CD8-positive, alpha-beta memory T cell (primary cell): ENCODE measurements around the gene ZFR. TPM values are rescaled to one million over a fixed set of nuclear protein-coding genes. Genes with fewer than 3 reads are reported as not detected.
A peak's percentile ranks its signal among the peaks of the same experiment; 100 is the strongest.

Experiments used
- CTCF ChIA-PET: fragments of 350-600 bp; sonication (Branson Sonifier 250); formaldehyde crosslinking; loops from one replicate; lab custom pipeline; 2021; ENCODE audit warnings: antibody characterized with exemption; lab: Charles Lee
- POLR2A ChIA-PET: fragments of 350-600 bp; sonication (Branson Sonifier 250); formaldehyde crosslinking; loops from one replicate; lab custom pipeline; 2021; ENCODE audit warnings: antibody characterized with exemption; lab: Charles Lee
- DNase-seq, 5 donors: peaks; one replicate each; pipeline versions ENCODE4 v3.0.0 to v3.0.0-alpha.2; 2020 to 2022; ENCODE audit warnings: mixed read lengths in 1 of 5
- H3K27ac ChIP-seq: one replicate; pipeline ENCODE4 v1.7.0; 2013; ENCODE audit warnings: low read depth, mild to moderate bottlenecking, low read length, moderate library complexity
- H3K27me3 ChIP-seq: 2 replicates; pipeline ENCODE4 v1.7.0; 2013; ENCODE audit warnings: low read length, mild to moderate bottlenecking; ENCODE audit not compliant: insufficient read depth, poor library complexity, severe bottlenecking
- H3K36me3 ChIP-seq: 2 replicates; pipeline ENCODE4 v1.7.0; 2013; ENCODE audit warnings: mild to moderate bottlenecking, low read length, moderate library complexity; ENCODE audit not compliant: insufficient read depth
- H3K4me1 ChIP-seq: 2 replicates; pipeline ENCODE4 v1.7.0; 2013; ENCODE audit warnings: mild to moderate bottlenecking, low read length, moderate library complexity; ENCODE audit not compliant: insufficient read depth
- H3K4me3 ChIP-seq: 2 replicates; pipeline ENCODE4 v1.7.0; 2013; ENCODE audit warnings: mild to moderate bottlenecking, low read length
- H3K9me3 ChIP-seq: 2 replicates; pipeline ENCODE4 v1.7.0; 2013; ENCODE audit warnings: mild to moderate bottlenecking, low read length
- H3K27ac Mint-ChIP-seq, 8 donors: one replicate each; pipeline ENCODE4 v1.8.0; 2020 to 2021; ENCODE audit warnings: mixed read lengths in 8 of 8, mild to moderate bottlenecking in 6 of 8, inconsistent platforms in 3 of 8, moderate library complexity in 3 of 8
- H3K27me3 Mint-ChIP-seq, 2 donors: one replicate each; pipeline ENCODE4 v1.8.0; 2020 to 2021; ENCODE audit warnings: mixed read lengths in 2 of 2, mild to moderate bottlenecking in 1 of 2, moderate library complexity in 1 of 2
- H3K36me3 Mint-ChIP-seq, 3 donors: one replicate each; pipeline ENCODE4 v1.8.0; 2020 to 2021; ENCODE audit warnings: mixed read lengths in 3 of 3, inconsistent platforms in 1 of 3, mild to moderate bottlenecking in 1 of 3
- H3K4me1 Mint-ChIP-seq, 3 donors: one replicate each; pipeline ENCODE4 v1.8.0; 2020 to 2021; ENCODE audit warnings: mixed read lengths in 3 of 3, inconsistent platforms in 1 of 3, mild to moderate bottlenecking in 1 of 3
- H3K4me3 Mint-ChIP-seq, 7 donors: one replicate each; pipeline ENCODE4 v1.8.0; 2020 to 2021; ENCODE audit warnings: mixed read lengths in 7 of 7, mild to moderate bottlenecking in 6 of 7, moderate library complexity in 4 of 7, inconsistent platforms in 2 of 7
- H3K9me3 Mint-ChIP-seq, 5 donors: one replicate each; pipeline ENCODE4 v1.8.0; 2020 to 2022; ENCODE audit warnings: mixed read lengths in 5 of 5, mild to moderate bottlenecking in 3 of 5, moderate library complexity in 2 of 5, inconsistent platforms in 1 of 5
- polyA plus RNA-seq: library from polyadenylated mRNA; unstranded; fragments of 300-500 nt; fragmentation: Illumina TruSeq; gene quantifications from one replicate; pipeline ENCODE4 v1.2.3, GENCODE V29; 2021
- total RNA-seq, 2 experiments: library from RNA; stranded (reverse); gene quantifications; one replicate each; pipeline ENCODE4 v1.2.3, GENCODE V29; 2021

ZFR gene
- total and polyA plus RNA-seq, 3 experiments from 2014 or later = 83.4 to 88.3 (median 87.5) TPM

DNA sequence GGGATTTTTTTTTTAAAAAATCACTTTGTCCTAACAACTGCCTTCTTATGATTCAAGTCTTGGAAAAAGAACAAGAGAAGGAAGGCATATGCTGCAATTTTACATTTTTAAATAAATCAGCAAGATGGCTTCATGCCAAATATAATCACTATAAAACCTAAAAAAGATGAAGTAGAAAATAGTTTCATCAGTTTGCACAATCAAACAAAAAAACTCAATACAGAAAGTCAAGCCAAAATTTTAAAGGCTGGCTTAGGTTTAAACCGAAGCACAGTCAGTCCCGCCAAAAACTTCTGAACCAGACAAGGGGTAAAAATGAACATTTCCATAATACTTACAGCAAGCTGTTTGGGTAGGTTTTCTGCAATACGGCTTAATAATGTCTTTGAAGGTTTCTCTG lies 57.3 kb downstream of the ZFR start:
- Histone ChIP-seq H3K36me3 (peaks cover 40% of the 10 kb centered on the region), H3K27ac (no peak overlapping the region), H3K27me3 (no peaks in the 10 kb centered on the region), H3K9me3 (no peaks in the 10 kb centered on the region), H3K4me3 (no peak overlapping the region), H3K4me1 (no peaks in the 10 kb centered on the region)
- Mint-ChIP-seq H3K36me3 (peaks cover 7 to 85% (median 17%) of the 10 kb centered on the region in 3 donors), H3K4me1 (peaks cover 2 to 12% (median 3%) of the 10 kb centered on the region in 3 donors), H3K9me3 (no peaks in the 10 kb centered on the region), H3K27me3 (no peaks in the 10 kb centered on the region), H3K4me3 (no peak overlapping the region), H3K27ac (no peak overlapping the region)
- CTCF ChIA-PET = interaction anchor here (1.6 kb wide), 1 partner anchor 203 kb away, joined by 4 read pairs; no protein-coding TSS in a partner anchor
- no peak for DNase-seq
- POLR2A ChIA-PET = no interaction called here

DNA sequence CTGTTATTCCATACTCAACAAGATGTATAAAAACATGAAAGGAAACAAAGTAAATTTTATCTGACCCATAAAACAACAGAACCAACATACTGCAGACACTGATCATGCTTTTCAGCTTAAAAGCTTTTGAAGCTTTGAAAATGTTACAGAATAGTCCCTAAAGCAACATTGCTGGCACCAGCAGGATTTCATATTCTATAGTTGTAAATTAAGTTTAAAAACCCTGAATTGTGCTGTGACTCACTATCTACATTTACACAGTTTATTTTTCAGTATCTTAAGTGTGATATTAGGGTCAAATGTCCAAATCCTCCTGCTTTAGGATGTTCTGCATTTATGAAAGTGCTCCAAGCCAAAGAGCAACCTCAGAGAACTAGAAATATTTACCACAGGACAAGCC lies 59.9 kb downstream of the ZFR start:
- peaks cover 3 to 82% (median 10%) of the 10 kb centered on the region in 3 donors for H3K36me3 Mint-ChIP-seq
- DNase-seq = no peak
- Histone ChIP-seq H3K4me1 (no peaks in the 10 kb centered on the region), H3K36me3 (peaks cover 32% of the 10 kb centered on the region), H3K4me3 (no peak overlapping the region), H3K27me3 (no peaks in the 10 kb centered on the region), H3K27ac (no peak overlapping the region), H3K9me3 (no peaks in the 10 kb centered on the region)
- no peaks in the 10 kb centered on the region for H3K27me3 Mint-ChIP-seq
- CTCF ChIA-PET = no interaction called here
- no peak overlapping the region for H3K4me3 Mint-ChIP-seq
- H3K27ac Mint-ChIP-seq = peak overlapping the region in 4 of 8 donors; percentile 4 to 82 (median 14)
- H3K9me3 Mint-ChIP-seq = no peaks in the 10 kb centered on the region
- POLR2A ChIA-PET = no interaction called here
- H3K4me1 Mint-ChIP-seq = peaks cover 2 to 12% (median 3%) of the 10 kb centered on the region in 3 donors

DNA sequence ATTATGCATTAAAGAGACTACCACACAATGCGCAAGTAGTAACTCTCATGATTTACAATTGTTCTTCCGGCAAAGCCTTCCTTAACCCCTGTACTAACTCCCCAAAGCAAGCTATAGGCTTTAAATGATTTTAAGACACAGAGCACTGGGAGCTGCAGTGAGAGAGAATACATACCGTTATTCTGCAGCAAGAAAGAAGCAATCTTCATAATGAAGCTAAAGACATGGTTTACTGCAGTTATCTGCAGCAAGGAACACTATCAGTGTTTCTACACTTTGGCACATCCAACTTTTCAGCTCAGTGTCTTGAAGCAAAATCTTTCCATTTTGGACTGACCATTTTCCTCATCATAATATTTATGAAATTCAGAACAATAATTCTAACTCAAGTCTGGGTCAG lies 61.0 kb downstream of the ZFR start:
- no peak for DNase-seq
- Mint-ChIP-seq H3K36me3 (peaks cover 3 to 81% (median 8%) of the 10 kb centered on the region in 3 donors), H3K4me1 (peaks cover 0 to 12% (median 2%) of the 10 kb centered on the region in 3 donors), H3K9me3 (no peaks in the 10 kb centered on the region), H3K27me3 (no peaks in the 10 kb centered on the region), H3K27ac (peak overlapping the region in 1 of 8 donors; percentile 17), H3K4me3 (no peak overlapping the region)
- CTCF ChIA-PET = no interaction called here
- peaks cover 31% of the 10 kb centered on the region for H3K36me3 ChIP-seq
- no peaks in the 10 kb centered on the region for H3K4me1 ChIP-seq
- POLR2A ChIA-PET = no interaction called here
- no peaks in the 10 kb centered on the region for H3K27me3 ChIP-seq
- no peaks in the 10 kb centered on the region for H3K9me3 ChIP-seq
- H3K27ac ChIP-seq = no peak overlapping the region
- H3K4me3 ChIP-seq = no peak overlapping the region

DNA sequence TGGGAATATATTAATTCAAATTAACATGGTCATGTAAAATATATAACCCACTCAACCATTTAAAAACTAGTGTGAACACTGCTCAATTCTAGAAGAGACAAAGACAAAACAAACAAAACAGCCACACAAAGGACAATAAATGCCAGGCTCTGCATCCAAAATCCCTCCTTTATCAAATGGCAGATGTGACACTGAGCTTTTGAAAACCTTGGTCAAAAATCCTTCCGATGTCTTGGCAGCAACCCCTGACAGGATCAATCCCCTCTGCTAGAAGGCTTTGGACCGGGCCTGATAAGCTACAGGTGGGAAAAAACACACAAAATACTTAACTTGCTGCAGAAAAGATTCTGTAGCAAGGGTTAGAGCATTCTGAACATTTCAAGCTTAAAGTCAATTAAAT lies 61.5 kb downstream of the ZFR start:
- no peaks in the 10 kb centered on the region for H3K9me3 ChIP-seq
- H3K4me1 ChIP-seq = no peaks in the 10 kb centered on the region
- ChIA-PET POLR2A (no interaction called here), CTCF (interaction anchor here (1.8 kb wide), 1 partner anchor 207 kb away, joined by 5 read pairs; no protein-coding TSS in a partner anchor)
- no peak overlapping the region for H3K4me3 Mint-ChIP-seq
- H3K27me3 ChIP-seq = no peaks in the 10 kb centered on the region
- DNase-seq = no peak
- no peaks in the 10 kb centered on the region for H3K9me3 Mint-ChIP-seq
- no peak overlapping the region for H3K27ac Mint-ChIP-seq
- peaks cover 0 to 12% (median 0%) of the 10 kb centered on the region in 3 donors for H3K4me1 Mint-ChIP-seq
- peaks cover 28% of the 10 kb centered on the region for H3K36me3 ChIP-seq
- H3K27ac ChIP-seq = no peak overlapping the region
- no peaks in the 10 kb centered on the region for H3K27me3 Mint-ChIP-seq
- peaks cover 4 to 79% (median 7%) of the 10 kb centered on the region in 3 donors for H3K36me3 Mint-ChIP-seq
- H3K4me3 ChIP-seq = no peak overlapping the region

DNA sequence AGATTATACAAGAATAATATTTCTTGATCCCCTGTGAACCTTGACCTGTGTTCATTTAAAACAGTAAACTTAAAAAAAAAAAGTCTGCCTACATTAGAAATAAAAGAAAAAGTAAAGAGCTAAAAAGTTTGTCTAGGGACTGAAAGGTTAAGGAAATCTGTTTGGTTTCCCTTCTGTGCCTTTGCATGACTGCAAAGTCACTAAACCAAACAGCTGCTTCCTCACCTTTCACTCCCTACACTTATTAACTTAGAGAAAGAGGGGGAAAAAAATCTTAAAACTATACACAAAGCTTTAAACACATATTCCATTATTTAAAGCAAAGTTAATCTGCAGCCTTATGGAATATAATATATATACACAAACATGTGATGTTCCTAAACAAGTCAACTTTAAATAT lies 65.1 kb downstream of the ZFR start:
- Mint-ChIP-seq H3K4me3 (no peak overlapping the region), H3K4me1 (peaks cover 0 to under 1% (median 0%) of the 10 kb centered on the region in 3 donors), H3K27ac (peak overlapping the region in 2 of 8 donors; percentile 27 to 64), H3K36me3 (peaks cover 6 to 70% (median 8%) of the 10 kb centered on the region in 3 donors), H3K27me3 (peaks cover 0 to 2% of the 10 kb centered on the region in 2 donors), H3K9me3 (no peaks in the 10 kb centered on the region)
- no peak for DNase-seq
- peaks cover 12% of the 10 kb centered on the region for H3K36me3 ChIP-seq
- no peaks in the 10 kb centered on the region for H3K9me3 ChIP-seq
- ChIA-PET CTCF (no interaction called here), POLR2A (no interaction called here)
- no peak overlapping the region for H3K27ac ChIP-seq
- no peaks in the 10 kb centered on the region for H3K4me1 ChIP-seq
- H3K4me3 ChIP-seq = no peak overlapping the region
- no peaks in the 10 kb centered on the region for H3K27me3 ChIP-seq

- H3K9me3 ChIP-seq = no peaks in the 10 kb centered on the region
- Mint-ChIP-seq H3K36me3 (peaks cover 6 to 70% (median 8%) of the 10 kb centered on the region in 3 donors), H3K4me3 (no peak overlapping the region), H3K27me3 (peaks cover 0 to 2% of the 10 kb centered on the region in 2 donors), H3K27ac (peak overlapping the region in 1 of 8 donors; percentile 64), H3K9me3 (no peaks in the 10 kb centered on the region), H3K4me1 (no peaks in the 10 kb centered on the region)
- CTCF ChIA-PET = no interaction called here
- H3K27ac ChIP-seq = no peak overlapping the region
- no peaks in the 10 kb centered on the region for H3K4me1 ChIP-seq
- H3K36me3 ChIP-seq = peaks cover 12% of the 10 kb centered on the region
- POLR2A ChIA-PET = no interaction called here
- DNase-seq = no peak
- H3K27me3 ChIP-seq = no peaks in the 10 kb centered on the region
- H3K4me3 ChIP-seq = no peak overlapping the region
These were observed 65.6 kb downstream of the ZFR start for GRCh38 chr5:32378966-32379365.

DNA sequence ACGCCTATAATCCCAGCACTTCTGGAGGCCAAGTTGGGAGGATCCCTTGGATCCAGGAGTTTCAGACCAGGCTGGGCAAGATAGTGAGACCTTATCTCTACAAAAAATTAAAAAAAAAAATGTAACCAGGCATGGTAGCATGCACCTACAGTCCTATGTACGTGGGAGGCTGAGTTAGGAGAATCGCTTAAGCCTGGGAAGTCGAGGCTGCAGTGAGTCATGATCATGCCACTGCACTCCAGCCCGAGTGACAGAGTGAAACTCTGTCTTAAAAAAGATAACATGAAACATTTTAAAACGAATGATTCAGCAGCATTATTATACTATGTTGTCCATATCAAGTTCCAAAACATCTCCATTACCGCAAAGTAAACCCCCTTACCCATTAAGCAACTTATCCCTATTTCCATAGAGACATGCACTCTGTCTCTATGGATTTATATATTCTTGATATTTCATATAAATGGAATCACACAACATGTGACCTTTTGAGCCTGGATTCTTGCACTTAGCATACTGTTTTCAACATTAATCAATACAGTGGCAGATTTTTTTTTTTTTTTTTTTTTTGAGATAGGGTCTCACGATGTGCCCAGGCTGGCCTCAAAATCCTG lies 74.9 kb downstream of the ZFR start:
- Histone ChIP-seq H3K4me3 (no peak overlapping the region), H3K27me3 (no peaks in the 10 kb centered on the region), H3K4me1 (no peaks in the 10 kb centered on the region), H3K9me3 (no peaks in the 10 kb centered on the region), H3K36me3 (peaks cover 6% of the 10 kb centered on the region), H3K27ac (no peak overlapping the region)
- ChIA-PET POLR2A (no interaction called here), CTCF (interaction anchor here (1.6 kb wide), 1 partner anchor 40 kb away, joined by 3 read pairs; no protein-coding TSS in a partner anchor)
- H3K4me1 Mint-ChIP-seq = peaks cover 0 to 4% (median 0%) of the 10 kb centered on the region in 3 donors
- no peaks in the 10 kb centered on the region for H3K27me3 Mint-ChIP-seq
- peak overlapping the region in 2 of 8 donors; percentile 12 to 16 for H3K27ac Mint-ChIP-seq
- H3K4me3 Mint-ChIP-seq = no peak overlapping the region
- no peak for DNase-seq
- no peaks in the 10 kb centered on the region for H3K9me3 Mint-ChIP-seq
- H3K36me3 Mint-ChIP-seq = peaks cover 0 to 77% (median 14%) of the 10 kb centered on the region in 3 donors

GRCh38 chr5:32369032-32369431 lies 75.5 kb downstream of the ZFR start:
- no peak overlapping the region for H3K4me3 ChIP-seq
- ChIA-PET POLR2A (no interaction called here), CTCF (interaction anchor here (1.6 kb wide), 1 partner anchor 40 kb away, joined by 3 read pairs; no protein-coding TSS in a partner anchor)
- H3K36me3 ChIP-seq = peaks cover 7% of the 10 kb centered on the region
- H3K27ac Mint-ChIP-seq = peak overlapping the region in 2 of 8 donors; percentile 15 to 16
- no peaks in the 10 kb centered on the region for H3K9me3 Mint-ChIP-seq
- H3K36me3 Mint-ChIP-seq = peaks cover 0 to 76% (median 14%) of the 10 kb centered on the region in 3 donors
- H3K4me1 Mint-ChIP-seq = peaks cover 0 to 4% (median 0%) of the 10 kb centered on the region in 3 donors
- H3K4me3 Mint-ChIP-seq = no peak overlapping the region
- no peak overlapping the region for H3K27ac ChIP-seq
- H3K27me3 ChIP-seq = no peaks in the 10 kb centered on the region
- no peaks in the 10 kb centered on the region for H3K4me1 ChIP-seq
- DNase-seq = no peak
- no peaks in the 10 kb centered on the region for H3K27me3 Mint-ChIP-seq
- no peaks in the 10 kb centered on the region for H3K9me3 ChIP-seq
